ENCODE measurements around the gene FALEC.

GRCh38 chr1:150498342-150498741 is 17.2 kb upstream of the FALEC start:
- no peak for TF ChIP-seq CTCF (IDR thresholded peaks at IDR 0.05)
- no peak for TF ChIP-seq POLR2A (IDR thresholded peaks at IDR 0.05)
- no peak for TF ChIP-seq POLR2AphosphoS5 (IDR thresholded peaks at IDR 0.05)

All from stomach (tissue), 4 donors.